ENCODE data around the gene KCNAB2. TPM values are rescaled to one million over a fixed set of nuclear protein-coding genes. Genes with fewer than 3 reads are reported as not detected.

KCNAB2 gene
- total RNA-seq, 1 donor from 2014 or later = 3.1 TPM

DNA sequence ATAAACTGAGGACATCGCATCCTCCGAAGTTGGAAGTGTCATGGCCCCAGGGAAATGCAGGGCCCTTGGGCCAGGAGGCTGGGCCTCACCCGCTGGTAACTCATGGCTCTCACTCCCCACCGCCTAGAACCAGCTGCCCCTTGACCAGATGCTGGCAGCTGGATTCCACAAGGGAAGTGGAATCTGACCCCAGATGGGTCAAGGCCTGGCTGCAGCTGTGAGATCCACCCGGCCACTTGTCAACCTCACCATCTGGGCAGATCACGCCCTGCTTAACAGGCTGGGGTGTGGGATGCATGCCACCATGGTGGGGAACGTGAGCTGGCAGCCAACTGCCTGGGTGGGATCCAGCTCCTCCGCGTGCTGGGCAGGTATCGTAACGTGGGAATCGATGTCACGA, 25.5 kb downstream of the KCNAB2 start:
- H3K27ac Mint-ChIP-seq (ENCODE audit: unreplicated experiment) = no peak overlapping the region
- TF ChIP-seq EZH2 (IDR thresholded peaks at IDR 0.05; ENCODE audit: insufficient read depth, low read length) = no peak
- TF ChIP-seq, protein P1, sequence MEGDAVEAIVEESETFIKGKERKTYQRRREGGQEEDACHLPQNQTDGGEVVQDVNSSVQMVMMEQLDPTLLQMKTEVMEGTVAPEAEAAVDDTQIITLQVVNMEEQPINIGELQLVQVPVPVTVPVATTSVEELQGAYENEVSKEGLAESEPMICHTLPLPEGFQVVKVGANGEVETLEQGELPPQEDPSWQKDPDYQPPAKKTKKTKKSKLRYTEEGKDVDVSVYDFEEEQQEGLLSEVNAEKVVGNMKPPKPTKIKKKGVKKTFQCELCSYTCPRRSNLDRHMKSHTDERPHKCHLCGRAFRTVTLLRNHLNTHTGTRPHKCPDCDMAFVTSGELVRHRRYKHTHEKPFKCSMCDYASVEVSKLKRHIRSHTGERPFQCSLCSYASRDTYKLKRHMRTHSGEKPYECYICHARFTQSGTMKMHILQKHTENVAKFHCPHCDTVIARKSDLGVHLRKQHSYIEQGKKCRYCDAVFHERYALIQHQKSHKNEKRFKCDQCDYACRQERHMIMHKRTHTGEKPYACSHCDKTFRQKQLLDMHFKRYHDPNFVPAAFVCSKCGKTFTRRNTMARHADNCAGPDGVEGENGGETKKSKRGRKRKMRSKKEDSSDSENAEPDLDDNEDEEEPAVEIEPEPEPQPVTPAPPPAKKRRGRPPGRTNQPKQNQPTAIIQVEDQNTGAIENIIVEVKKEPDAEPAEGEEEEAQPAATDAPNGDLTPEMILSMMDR (IDR thresholded peaks at IDR 0.05; ENCODE audit: insufficient read depth, low read depth, low read length) = no peak
- Histone ChIP-seq H3K4me2 (ENCODE audit: low read length) (no peak overlapping the region), H3K36me3 (ENCODE audit: insufficient read depth, low read length) (no peaks in the 10 kb centered on the region), H3K27ac (ENCODE audit: low read depth, low read length) (no peak overlapping the region), H2AFZ (ENCODE audit: low read depth, low read length) (no peak overlapping the region), H3K79me2 (ENCODE audit: insufficient read depth, low read length) (no peaks in the 10 kb centered on the region), H3K4me1 (ENCODE audit: insufficient read depth, low read length) (no peaks in the 10 kb centered on the region), H3K9me3 (ENCODE audit: insufficient read depth, low read depth, low read length) (no peaks in the 10 kb centered on the region), H3K4me3 (ENCODE audit: insufficient read depth, low read depth, low read length) (no peak overlapping the region), H4K20me1 (ENCODE audit: insufficient read depth, low read length) (no peaks in the 10 kb centered on the region), H3K27me3 (ENCODE audit: insufficient read depth, low read length) (no peaks in the 10 kb centered on the region), H3K9ac (ENCODE audit: low read length) (no peak overlapping the region)
- H3K9me3 Mint-ChIP-seq (ENCODE audit: unreplicated experiment) = no peaks in the 10 kb centered on the region
- peaks cover 32% of the 10 kb centered on the region for H3K27me3 Mint-ChIP-seq (ENCODE audit: low read depth, unreplicated experiment)
- H3K4me1 Mint-ChIP-seq (ENCODE audit: low read depth, unreplicated experiment) = peaks cover 8% of the 10 kb centered on the region
- FAIRE-seq (no peak), DNase-seq (ENCODE audit: low read depth) (no peak)
- no peak overlapping the region for H3K4me3 Mint-ChIP-seq (ENCODE audit: unreplicated experiment)
- peaks cover 3% of the 10 kb centered on the region for H3K36me3 Mint-ChIP-seq (ENCODE audit: low read depth, unreplicated experiment)

DNA sequence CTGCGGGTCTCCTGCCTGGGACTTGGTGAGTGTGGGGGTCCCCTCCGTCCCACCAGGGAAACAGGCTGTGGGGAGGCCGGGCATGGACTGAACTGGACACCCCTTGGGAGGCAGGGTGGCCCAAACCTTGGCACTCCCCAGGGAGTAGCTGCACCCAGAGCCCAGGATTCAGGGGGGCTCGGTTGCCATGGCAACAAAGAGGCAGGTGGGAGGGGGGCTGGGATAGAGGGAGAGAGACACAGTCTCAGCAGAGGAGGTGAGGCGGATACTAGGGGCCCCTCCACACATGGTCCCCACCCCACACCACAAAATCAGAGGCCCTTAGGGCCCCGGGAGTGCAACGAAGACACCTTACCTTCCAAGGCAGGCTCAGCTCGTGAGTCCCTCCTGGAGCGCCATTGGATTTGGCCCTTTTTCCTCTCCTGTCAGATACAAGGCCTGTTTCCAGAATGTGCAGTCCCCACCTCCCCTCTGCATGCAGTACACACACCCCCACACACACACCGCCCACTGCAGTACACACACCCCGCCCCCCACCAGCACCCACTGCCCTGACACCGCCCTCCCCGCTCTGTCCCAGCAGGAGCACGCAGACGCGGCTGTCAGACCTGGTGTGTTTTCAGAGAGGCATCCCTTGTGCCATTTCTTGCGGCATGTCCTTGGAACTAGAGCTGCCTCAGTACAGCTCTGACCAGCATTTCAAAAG, 27.2 kb downstream of the KCNAB2 start:
- FAIRE-seq = no peak
- H3K4me2 ChIP-seq (ENCODE audit: low read length) = no peak overlapping the region

More for the DNA sequence above, 27.2 kb downstream of the KCNAB2 start:
- peaks cover 3% of the 10 kb centered on the region for H3K36me3 Mint-ChIP-seq (ENCODE audit: low read depth, unreplicated experiment)
- Histone ChIP-seq H3K27ac (ENCODE audit: low read depth, low read length) (no peak overlapping the region), H3K27me3 (ENCODE audit: insufficient read depth, low read length) (peaks cover 2% of the 10 kb centered on the region), H3K9ac (ENCODE audit: low read length) (no peak overlapping the region), H3K4me3 (ENCODE audit: insufficient read depth, low read depth, low read length) (no peak overlapping the region), H2AFZ (ENCODE audit: low read depth, low read length) (no peak overlapping the region), H3K36me3 (ENCODE audit: insufficient read depth, low read length) (no peaks in the 10 kb centered on the region), H4K20me1 (ENCODE audit: insufficient read depth, low read length) (no peaks in the 10 kb centered on the region), H3K4me1 (ENCODE audit: insufficient read depth, low read length) (no peaks in the 10 kb centered on the region), H3K9me3 (ENCODE audit: insufficient read depth, low read depth, low read length) (no peaks in the 10 kb centered on the region), H3K79me2 (ENCODE audit: insufficient read depth, low read length) (no peaks in the 10 kb centered on the region)
- TF ChIP-seq EZH2 (IDR thresholded peaks at IDR 0.05; ENCODE audit: insufficient read depth, low read length) = no peak
- TF ChIP-seq, protein P1 (IDR thresholded peaks at IDR 0.05; ENCODE audit: insufficient read depth, low read depth, low read length) = no peak
- H3K9me3 Mint-ChIP-seq (ENCODE audit: unreplicated experiment) = no peaks in the 10 kb centered on the region
- H3K4me3 Mint-ChIP-seq (ENCODE audit: unreplicated experiment) = no peak overlapping the region
- H3K4me1 Mint-ChIP-seq (ENCODE audit: low read depth, unreplicated experiment) = peaks cover 8% of the 10 kb centered on the region
- DNase-seq (ENCODE audit: low read depth) = no peak
- no peak overlapping the region for H3K27ac Mint-ChIP-seq (ENCODE audit: unreplicated experiment)
- H3K27me3 Mint-ChIP-seq (ENCODE audit: low read depth, unreplicated experiment) = peaks cover 25% of the 10 kb centered on the region

All from astrocyte (in vitro differentiated cells and primary cell).